Loucy (cell line): Measurements from ENCODE around the gene FAM89B.

ENCODE experiments used
- CTCF ChIP-seq: fragments of 200-600 bp; sonication (generic); conservative IDR thresholded peaks from 2 replicates; pipeline ENCODE4 v1.5.1; 2014; ENCODE audit warnings: mild to moderate bottlenecking, antibody characterized with exemption, low read length
- EZH2phosphoT487 ChIP-seq: fragments of 200-600 bp; IDR thresholded peaks from 2 replicates; pipeline ENCODE4 v1.6.1; 2018; ENCODE audit warnings: antibody characterized with exemption, mild to moderate bottlenecking, moderate library complexity, borderline replicate concordance

GRCh38 chr11:65538915-65539743 lies 33.2 kb upstream of the FAM89B start:
- TF ChIP-seq CTCF: no peak
- TF ChIP-seq EZH2phosphoT487: no peak
